CD8-positive, alpha-beta memory T cell (primary cell): ENCODE results near the gene RHEX. TPM values are rescaled to one million over a fixed set of nuclear protein-coding genes. Genes with fewer than 3 reads are reported as not detected.

Experiments
- CTCF ChIA-PET: fragments of 350-600 bp; sonication (Branson Sonifier 250); formaldehyde crosslinking; loops from one replicate; lab custom pipeline; 2021; ENCODE audit warnings: antibody characterized with exemption; lab: Charles Lee
- POLR2A ChIA-PET: fragments of 350-600 bp; sonication (Branson Sonifier 250); formaldehyde crosslinking; loops from one replicate; lab custom pipeline; 2021; ENCODE audit warnings: antibody characterized with exemption; lab: Charles Lee
- DNase-seq, 5 donors: peaks; one replicate each; pipeline versions ENCODE4 v3.0.0 to v3.0.0-alpha.2; 2020 to 2022; ENCODE audit warnings: mixed read lengths in 1 of 5
- H3K27ac ChIP-seq: one replicate; pipeline ENCODE4 v1.7.0; 2013; ENCODE audit warnings: low read depth, mild to moderate bottlenecking, low read length, moderate library complexity
- H3K27me3 ChIP-seq: 2 replicates; pipeline ENCODE4 v1.7.0; 2013; ENCODE audit warnings: low read length, mild to moderate bottlenecking; ENCODE audit not compliant: insufficient read depth, poor library complexity, severe bottlenecking
- H3K36me3 ChIP-seq: 2 replicates; pipeline ENCODE4 v1.7.0; 2013; ENCODE audit warnings: mild to moderate bottlenecking, low read length, moderate library complexity; ENCODE audit not compliant: insufficient read depth
- H3K4me1 ChIP-seq: 2 replicates; pipeline ENCODE4 v1.7.0; 2013; ENCODE audit warnings: mild to moderate bottlenecking, low read length, moderate library complexity; ENCODE audit not compliant: insufficient read depth
- H3K4me3 ChIP-seq: 2 replicates; pipeline ENCODE4 v1.7.0; 2013; ENCODE audit warnings: mild to moderate bottlenecking, low read length
- H3K9me3 ChIP-seq: 2 replicates; pipeline ENCODE4 v1.7.0; 2013; ENCODE audit warnings: mild to moderate bottlenecking, low read length
- H3K27ac Mint-ChIP-seq, 8 donors: one replicate each; pipeline ENCODE4 v1.8.0; 2020 to 2021; ENCODE audit warnings: mixed read lengths in 8 of 8, mild to moderate bottlenecking in 6 of 8, inconsistent platforms in 3 of 8, moderate library complexity in 3 of 8
- H3K27me3 Mint-ChIP-seq, 2 donors: one replicate each; pipeline ENCODE4 v1.8.0; 2020 to 2021; ENCODE audit warnings: mixed read lengths in 2 of 2, mild to moderate bottlenecking in 1 of 2, moderate library complexity in 1 of 2
- H3K36me3 Mint-ChIP-seq, 3 donors: one replicate each; pipeline ENCODE4 v1.8.0; 2020 to 2021; ENCODE audit warnings: mixed read lengths in 3 of 3, inconsistent platforms in 1 of 3, mild to moderate bottlenecking in 1 of 3
- H3K4me1 Mint-ChIP-seq, 3 donors: one replicate each; pipeline ENCODE4 v1.8.0; 2020 to 2021; ENCODE audit warnings: mixed read lengths in 3 of 3, inconsistent platforms in 1 of 3, mild to moderate bottlenecking in 1 of 3
- H3K4me3 Mint-ChIP-seq, 7 donors: one replicate each; pipeline ENCODE4 v1.8.0; 2020 to 2021; ENCODE audit warnings: mixed read lengths in 7 of 7, mild to moderate bottlenecking in 6 of 7, moderate library complexity in 4 of 7, inconsistent platforms in 2 of 7
- H3K9me3 Mint-ChIP-seq, 5 donors: one replicate each; pipeline ENCODE4 v1.8.0; 2020 to 2022; ENCODE audit warnings: mixed read lengths in 5 of 5, mild to moderate bottlenecking in 3 of 5, moderate library complexity in 2 of 5, inconsistent platforms in 1 of 5
- polyA plus RNA-seq: library from polyadenylated mRNA; unstranded; fragments of 300-500 nt; fragmentation: Illumina TruSeq; gene quantifications from one replicate; pipeline ENCODE4 v1.2.3, GENCODE V29; 2021
- total RNA-seq, 2 experiments: library from RNA; stranded (reverse); gene quantifications; one replicate each; pipeline ENCODE4 v1.2.3, GENCODE V29; 2021

Gene RHEX
- total and polyA plus RNA-seq, 3 experiments from 2014 or later: not detected

DNA sequence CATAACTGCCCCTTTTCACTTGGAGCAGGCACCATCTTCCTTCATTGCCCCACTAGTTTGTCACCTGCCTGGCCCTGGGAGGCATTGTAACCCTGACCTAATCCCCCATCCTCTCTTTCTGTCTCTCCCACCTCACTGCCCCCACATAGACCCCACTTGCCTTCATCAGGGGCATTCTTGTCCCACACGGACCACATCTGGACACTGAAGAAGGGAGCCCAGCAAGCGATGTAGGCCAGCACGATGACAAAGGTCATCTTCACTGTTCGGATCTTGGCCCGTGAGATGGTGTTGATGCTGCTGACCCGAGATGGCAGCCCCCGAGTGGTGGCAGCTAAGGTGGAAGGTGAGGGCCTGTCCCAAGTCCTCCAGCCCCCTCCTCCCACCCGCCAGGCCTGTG is 62.8 kb downstream of the RHEX start:
- Histone ChIP-seq H3K27ac (no peak overlapping the region), H3K4me1 (no peaks in the 10 kb centered on the region), H3K27me3 (peaks cover 11% of the 10 kb centered on the region), H3K36me3 (no peaks in the 10 kb centered on the region), H3K9me3 (no peaks in the 10 kb centered on the region), H3K4me3 (no peak overlapping the region)
- Mint-ChIP-seq H3K4me1 (peaks cover 0 to 12% (median 4%) of the 10 kb centered on the region in 3 donors), H3K9me3 (peaks cover 0 to 9% (median 5%) of the 10 kb centered on the region in 5 donors), H3K27ac (no peak overlapping the region), H3K4me3 (no peak overlapping the region), H3K36me3 (no peaks in the 10 kb centered on the region), H3K27me3 (peaks cover 21 to 58% of the 10 kb centered on the region in 2 donors)
- POLR2A ChIA-PET: no interaction called here
- no peak for DNase-seq
- CTCF ChIA-PET: interaction anchor here (1.8 kb wide), 1 partner anchor 10 kb away, joined by 6 read pairs; no protein-coding TSS in a partner anchor

DNA sequence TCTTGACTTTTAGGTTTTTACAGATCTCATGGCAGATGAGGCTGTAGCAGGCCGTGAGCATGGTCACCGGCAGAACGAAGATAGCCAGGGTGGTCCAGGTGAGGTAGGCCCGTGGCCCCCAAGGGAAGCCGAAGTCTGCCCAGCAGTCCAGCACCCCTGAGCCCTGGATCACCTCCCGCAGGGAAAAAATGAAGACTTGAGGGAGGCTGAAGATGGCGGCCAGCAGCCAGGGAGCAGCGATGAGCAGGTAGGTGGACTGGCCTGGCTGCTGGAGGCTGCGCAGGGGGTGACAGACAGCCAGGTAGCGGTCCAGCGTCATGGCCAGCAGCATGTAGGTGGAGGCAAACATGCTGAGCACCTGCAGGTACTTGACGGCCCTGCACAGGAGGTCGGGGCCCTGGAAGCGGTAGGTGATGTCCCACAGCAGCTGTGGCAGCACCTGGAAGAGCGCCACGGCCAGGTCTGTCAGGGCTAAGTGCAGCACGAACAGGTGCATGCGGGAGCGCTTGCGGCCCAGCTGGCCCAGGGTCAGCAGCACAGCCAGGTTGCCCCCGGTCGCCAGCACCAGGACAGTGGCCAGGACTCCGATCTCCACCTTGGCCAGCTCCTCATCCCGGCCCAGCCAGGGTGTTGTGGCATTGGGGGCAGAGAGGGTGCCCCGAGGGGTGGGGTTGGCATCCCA is 63.4 kb downstream of the RHEX start:
- Histone ChIP-seq H3K4me3 (no peak overlapping the region), H3K27ac (no peak overlapping the region), H3K27me3 (peaks cover 11% of the 10 kb centered on the region), H3K36me3 (no peaks in the 10 kb centered on the region), H3K9me3 (no peaks in the 10 kb centered on the region), H3K4me1 (no peaks in the 10 kb centered on the region)
- Mint-ChIP-seq H3K4me3 (no peak overlapping the region), H3K27ac (no peak overlapping the region), H3K27me3 (peaks cover 24 to 58% of the 10 kb centered on the region in 2 donors), H3K9me3 (peaks cover 3 to 15% (median 10%) of the 10 kb centered on the region in 5 donors), H3K4me1 (peaks cover 0 to 12% (median 4%) of the 10 kb centered on the region in 3 donors), H3K36me3 (peaks cover 0 to 4% (median 0%) of the 10 kb centered on the region in 3 donors)
- ChIA-PET CTCF (interaction anchor here (1.8 kb wide), 1 partner anchor 10 kb away, joined by 6 read pairs; no protein-coding TSS in a partner anchor), POLR2A (no interaction called here)
- DNase-seq: no peak

GRCh38 chr1:206116873-206117150 is 63.8 kb downstream of the RHEX start:
- Mint-ChIP-seq H3K9me3 (peaks cover 4 to 19% (median 14%) of the 10 kb centered on the region in 5 donors), H3K4me3 (peak overlapping the region in 3 of 7 donors; percentile 4 to 65 (median 64)), H3K4me1 (peaks cover 0 to 12% (median 4%) of the 10 kb centered on the region in 3 donors), H3K27ac (no peak overlapping the region), H3K27me3 (peaks cover 25 to 58% of the 10 kb centered on the region in 2 donors), H3K36me3 (peaks cover 0 to 4% (median 0%) of the 10 kb centered on the region in 3 donors)
- Histone ChIP-seq H3K36me3 (no peaks in the 10 kb centered on the region), H3K4me1 (no peaks in the 10 kb centered on the region), H3K27ac (no peak overlapping the region), H3K27me3 (peaks cover 11% of the 10 kb centered on the region), H3K4me3 (no peak overlapping the region), H3K9me3 (no peaks in the 10 kb centered on the region)
- no peak for DNase-seq
- ChIA-PET POLR2A (no interaction called here), CTCF (no interaction called here)

DNA sequence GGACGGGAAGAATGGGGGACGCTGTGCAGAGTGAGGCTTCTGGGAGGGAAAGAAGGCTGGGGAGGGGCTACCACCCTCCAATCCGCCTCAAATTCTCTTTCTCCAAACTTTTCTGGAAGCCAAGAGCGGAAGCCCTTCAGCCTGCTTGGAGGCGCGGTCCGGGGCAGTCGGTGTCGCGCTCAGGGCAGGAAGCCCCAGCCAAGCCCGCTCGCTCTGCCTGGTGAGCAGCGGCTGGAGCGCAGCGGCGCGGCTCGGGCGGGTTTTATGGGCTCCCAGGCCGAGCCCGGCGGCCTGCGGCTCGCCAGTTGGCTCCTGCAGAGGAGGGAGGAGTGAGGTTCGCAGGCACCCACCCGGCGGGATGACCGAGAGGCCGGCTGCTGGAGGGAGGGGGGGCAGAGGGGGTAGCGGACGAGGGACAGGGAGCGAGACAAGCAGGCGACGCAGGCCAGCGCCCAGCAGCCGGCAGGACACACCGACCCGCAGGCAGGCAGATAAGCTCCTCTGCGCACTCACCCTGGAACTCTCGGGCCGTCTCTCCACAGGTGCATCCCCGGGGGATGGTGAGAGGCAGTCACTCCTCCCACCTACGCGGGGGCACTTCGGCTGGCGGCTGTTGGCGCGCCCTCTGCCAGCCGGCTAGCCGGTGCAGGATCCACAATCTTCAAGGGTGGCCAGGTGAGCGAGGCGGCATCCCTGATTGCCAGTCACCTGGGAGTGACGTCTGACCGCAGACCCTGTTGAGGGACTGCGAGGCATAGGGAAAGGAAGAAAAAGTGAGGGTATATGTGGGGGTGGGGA is 64.4 kb downstream of the RHEX start, which contains the start of gene AVPR1B:
Gene AVPR1B (minus strand): TSS at position 238 of the 798 bp plus-strand sequence. CDS start 498 bp downstream, outside the sequence.
- H3K9me3 Mint-ChIP-seq: peaks cover 8 to 24% (median 19%) of the 10 kb centered on the region in 5 donors
- no peak within 1 kb of the TSS for H3K4me3 ChIP-seq
- H3K27ac Mint-ChIP-seq: no peak within 1 kb of the TSS

DNA sequence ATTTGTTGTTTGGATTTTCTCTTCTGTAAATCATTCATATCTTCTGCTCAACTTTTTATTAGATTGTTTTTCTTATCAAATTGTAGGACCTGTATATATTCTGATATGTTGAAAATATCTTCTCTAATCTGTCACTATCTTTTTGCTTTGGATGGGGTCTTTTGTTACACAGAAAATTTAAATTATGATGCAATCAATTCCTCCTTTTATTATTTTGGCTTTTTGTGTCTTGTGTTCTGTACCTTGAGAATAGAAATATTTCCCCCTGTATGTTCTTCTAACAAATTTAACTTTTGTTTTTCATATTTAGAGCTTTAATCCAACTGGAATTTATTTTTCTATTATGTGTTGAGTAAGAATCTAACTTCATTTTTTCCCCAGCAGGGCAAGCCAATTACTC is 67.4 kb downstream of the RHEX start:
- no peak for DNase-seq
- Mint-ChIP-seq H3K4me3 (no peak overlapping the region), H3K36me3 (peaks cover 0 to 4% (median 4%) of the 10 kb centered on the region in 3 donors), H3K27me3 (peaks cover 40 to 56% of the 10 kb centered on the region in 2 donors), H3K9me3 (peaks cover 11 to 24% (median 24%) of the 10 kb centered on the region in 5 donors), H3K4me1 (peaks cover 0 to 12% (median 4%) of the 10 kb centered on the region in 3 donors), H3K27ac (no peak overlapping the region)
- ChIA-PET POLR2A (no interaction called here), CTCF (no interaction called here)
- Histone ChIP-seq H3K4me1 (no peaks in the 10 kb centered on the region), H3K36me3 (no peaks in the 10 kb centered on the region), H3K4me3 (no peak overlapping the region), H3K9me3 (no peaks in the 10 kb centered on the region), H3K27me3 (peaks cover 7% of the 10 kb centered on the region), H3K27ac (no peak overlapping the region)

More for the DNA sequence above, 64.4 kb downstream of the RHEX start, which contains the start of gene AVPR1B:
- Histone ChIP-seq H3K27ac (no peak within 1 kb of the TSS), H3K27me3 (peaks cover 11% of the 10 kb centered on the region), H3K4me1 (no peaks in the 10 kb centered on the region), H3K9me3 (no peaks in the 10 kb centered on the region), H3K36me3 (no peaks in the 10 kb centered on the region)
- peaks cover 30 to 58% of the 10 kb centered on the region in 2 donors for H3K27me3 Mint-ChIP-seq
- peak within 1 kb of the TSS in 4 of 7 donors; percentile 4 to 65 (median 45) for H3K4me3 Mint-ChIP-seq
- H3K36me3 Mint-ChIP-seq: peaks cover 0 to 4% (median 4%) of the 10 kb centered on the region in 3 donors
- ChIA-PET CTCF (no interaction called here), POLR2A (no interaction called here)
- no peak for DNase-seq
- peaks cover 0 to 12% (median 4%) of the 10 kb centered on the region in 3 donors for H3K4me1 Mint-ChIP-seq

- peaks cover 0 to 4% (median 4%) of the 10 kb centered on the region in 3 donors for H3K36me3 Mint-ChIP-seq
- no peak overlapping the region for H3K27ac Mint-ChIP-seq
- Histone ChIP-seq H3K27ac (no peak overlapping the region), H3K27me3 (peaks cover 7% of the 10 kb centered on the region), H3K4me3 (no peak overlapping the region), H3K36me3 (no peaks in the 10 kb centered on the region), H3K4me1 (no peaks in the 10 kb centered on the region), H3K9me3 (no peaks in the 10 kb centered on the region)
- H3K4me1 Mint-ChIP-seq: peaks cover 0 to 12% (median 4%) of the 10 kb centered on the region in 3 donors
- H3K9me3 Mint-ChIP-seq: peaks cover 11 to 24% (median 24%) of the 10 kb centered on the region in 5 donors
- ChIA-PET CTCF (no interaction called here), POLR2A (no interaction called here)
- DNase-seq: no peak
- peaks cover 40 to 56% of the 10 kb centered on the region in 2 donors for H3K27me3 Mint-ChIP-seq
- no peak overlapping the region for H3K4me3 Mint-ChIP-seq
Observed at GRCh38 chr1:206121269-206121668, 68.3 kb downstream of the RHEX start.

GRCh38 chr1:206122686-206123085 is 69.7 kb downstream of the RHEX start:
- H3K4me1 Mint-ChIP-seq: peaks cover 0 to 5% (median 2%) of the 10 kb centered on the region in 3 donors
- H3K36me3 Mint-ChIP-seq: peaks cover 0 to 4% (median 4%) of the 10 kb centered on the region in 3 donors
- H3K27me3 ChIP-seq: peaks cover 9% of the 10 kb centered on the region
- H3K4me1 ChIP-seq: no peaks in the 10 kb centered on the region
- H3K27ac Mint-ChIP-seq: no peak overlapping the region
- no peaks in the 10 kb centered on the region for H3K9me3 ChIP-seq
- no peak overlapping the region for H3K4me3 ChIP-seq
- H3K4me3 Mint-ChIP-seq: no peak overlapping the region
- DNase-seq: no peak
- no peaks in the 10 kb centered on the region for H3K36me3 ChIP-seq
- peaks cover 11 to 24% (median 24%) of the 10 kb centered on the region in 5 donors for H3K9me3 Mint-ChIP-seq
- ChIA-PET POLR2A (no interaction called here), CTCF (no interaction called here)
- H3K27me3 Mint-ChIP-seq: peaks cover 38 to 53% of the 10 kb centered on the region in 2 donors
- H3K27ac ChIP-seq: no peak overlapping the region

- no peak for DNase-seq
- H3K27me3 Mint-ChIP-seq: peaks cover 33 to 45% of the 10 kb centered on the region in 2 donors
Observed at GRCh38 chr1:206125346-206125745, 72.4 kb downstream of the RHEX start.

More at GRCh38 chr1:206125346-206125745, 72.4 kb downstream of the RHEX start:
- no peak overlapping the region for H3K27ac Mint-ChIP-seq
- ChIA-PET CTCF (no interaction called here), POLR2A (no interaction called here)
- H3K4me3 Mint-ChIP-seq: no peak overlapping the region
- Histone ChIP-seq H3K36me3 (no peaks in the 10 kb centered on the region), H3K4me1 (no peaks in the 10 kb centered on the region), H3K9me3 (no peaks in the 10 kb centered on the region), H3K27me3 (peaks cover 8% of the 10 kb centered on the region), H3K4me3 (no peak overlapping the region), H3K27ac (no peak overlapping the region)
- H3K4me1 Mint-ChIP-seq: no peaks in the 10 kb centered on the region
- H3K9me3 Mint-ChIP-seq: peaks cover 10 to 22% (median 20%) of the 10 kb centered on the region in 5 donors
- H3K36me3 Mint-ChIP-seq: peaks cover 0 to 4% (median 4%) of the 10 kb centered on the region in 3 donors
